HepG2 (cell line): ENCODE measurements around the gene SLC16A5. TPM values are rescaled to one million over a fixed set of nuclear protein-coding genes. Genes with fewer than 3 reads are reported as not detected.

Source experiments
- CEBPG ChIP-seq: IDR thresholded peaks from 2 replicates; pipeline ENCODE4 v1.6.1; 2016
- FLYWCH1 ChIP-seq: sonication (generic); formaldehyde crosslinking; IDR thresholded peaks from 2 replicates; pipeline ENCODE4 v1.8.1; 2023; ENCODE audit warnings: mild to moderate bottlenecking, missing genetic modification reagents
- MED1 ChIP-seq: sonication (generic); formaldehyde crosslinking; IDR thresholded peaks from 2 replicates; pipeline ENCODE4 v1.4.0; 2020; ENCODE audit warnings: missing genetic modification reagents
- MTA1 ChIP-seq: sonication (generic); formaldehyde crosslinking; IDR thresholded peaks from 2 replicates; pipeline ENCODE4 v1.4.0; 2020; ENCODE audit warnings: missing genetic modification reagents, mild to moderate bottlenecking, borderline replicate concordance
- PHF21A ChIP-seq: sonication (generic); formaldehyde crosslinking; IDR thresholded peaks from 2 replicates; pipeline ENCODE4 v1.5.0; 2020; ENCODE audit warnings: mild to moderate bottlenecking, missing genetic modification reagents
- SKI ChIP-seq: fragments of 450-650 bp; IDR thresholded peaks from one replicate; pipeline ENCODE4 v1.6.1; 2018; ENCODE audit warnings: mild to moderate bottlenecking; ENCODE audit not compliant: partially characterized antibody
- SOX5 ChIP-seq: IDR thresholded peaks from 2 replicates; pipeline ENCODE4 v1.6.1; 2016; ENCODE audit warnings: borderline replicate concordance
- STAG1 ChIP-seq: sonication (generic); formaldehyde crosslinking; IDR thresholded peaks from 2 replicates; pipeline ENCODE4 v1.4.0; 2020; ENCODE audit warnings: missing genetic modification reagents
- ZNF468 ChIP-seq: sonication (generic); formaldehyde crosslinking; IDR thresholded peaks from 2 replicates; pipeline ENCODE4 v1.8.0; 2022; ENCODE audit warnings: mild to moderate bottlenecking, moderate library complexity, missing genetic modification reagents
- ZNF562 ChIP-seq: sonication (generic); formaldehyde crosslinking; IDR thresholded peaks from 2 replicates; pipeline ENCODE4 v1.8.0; 2022; ENCODE audit warnings: missing genetic modification reagents, borderline replicate concordance
- ZNF703 ChIP-seq: sonication (generic); formaldehyde crosslinking; IDR thresholded peaks from 2 replicates; pipeline ENCODE4 v1.5.1; 2020; ENCODE audit warnings: missing genetic modification reagents, mild to moderate bottlenecking, moderate library complexity, borderline replicate concordance
- ZNF749 ChIP-seq: sonication (generic); formaldehyde crosslinking; IDR thresholded peaks from 2 replicates; pipeline ENCODE4 v1.8.0; 2022; ENCODE audit warnings: mild to moderate bottlenecking, missing genetic modification reagents, moderate library complexity, borderline replicate concordance
- polyA plus RNA-seq, 8 experiments: library from polyadenylated mRNA; depleted of rRNA in 3 of 8; stranded (reverse) in 7 of 8; unstranded in 1 of 8; fragments of >200 nt; fragmentation: Illumina TruSeq in 4 of 8; extraction: Trizol in 4 of 8; gene quantifications; 2 replicates each; pipeline versions ENCODE4 v1.2.1 to v1.2.3, GENCODE V29; 2011 to 2016; ENCODE audit warnings: low read depth in 4 of 8, missing spikeins in 1 of 8, mixed read lengths in 1 of 8; ENCODE audit not compliant: insufficient read depth in 1 of 8
- total RNA-seq, 5 experiments: library from RNA; depleted of rRNA; stranded (reverse); fragments of >200 nt; fragmentation: Illumina TruSeq; extraction: Trizol; gene quantifications; 2 replicates each; pipeline ENCODE4 v1.2.3, GENCODE V29; 2016; ENCODE audit warnings: low read depth in 1 of 5
- TF ChIP-seq, protein P1 (sequence below): sonication (generic); formaldehyde crosslinking; IDR thresholded peaks from 2 replicates; pipeline ENCODE4 v1.4.0; 2020; ENCODE audit warnings: missing genetic modification reagents, borderline replicate concordance
- TF ChIP-seq, protein P2 (sequence below): sonication (generic); formaldehyde crosslinking; IDR thresholded peaks from 2 replicates; pipeline ENCODE4 v1.5.0; 2020; ENCODE audit warnings: missing genetic modification reagents, mild to moderate bottlenecking, borderline replicate concordance
- TF ChIP-seq, protein P3 (sequence below): sonication (generic); formaldehyde crosslinking; IDR thresholded peaks from 2 replicates; pipeline ENCODE4 v1.5.1; 2020; ENCODE audit warnings: mild to moderate bottlenecking, missing genetic modification reagents, borderline replicate concordance
- TF ChIP-seq, protein P4 (sequence below): sonication (generic); formaldehyde crosslinking; IDR thresholded peaks from 2 replicates; pipeline ENCODE4 v1.4.0; 2020; ENCODE audit warnings: missing genetic modification reagents
- TF ChIP-seq, protein P5 (sequence below): IDR thresholded peaks from 2 replicates; pipeline ENCODE4 v1.6.1; 2018; ENCODE audit warnings: missing genetic modification reagents, mild to moderate bottlenecking, missing compliant biosample characterization

Gene SLC16A5
- total and polyA plus RNA-seq, 2 of the 13 experiments (the other 11 are each of a cell fraction or from before 2014, with no cell fraction given), result 0.69 to 5.6 TPM

DNA sequence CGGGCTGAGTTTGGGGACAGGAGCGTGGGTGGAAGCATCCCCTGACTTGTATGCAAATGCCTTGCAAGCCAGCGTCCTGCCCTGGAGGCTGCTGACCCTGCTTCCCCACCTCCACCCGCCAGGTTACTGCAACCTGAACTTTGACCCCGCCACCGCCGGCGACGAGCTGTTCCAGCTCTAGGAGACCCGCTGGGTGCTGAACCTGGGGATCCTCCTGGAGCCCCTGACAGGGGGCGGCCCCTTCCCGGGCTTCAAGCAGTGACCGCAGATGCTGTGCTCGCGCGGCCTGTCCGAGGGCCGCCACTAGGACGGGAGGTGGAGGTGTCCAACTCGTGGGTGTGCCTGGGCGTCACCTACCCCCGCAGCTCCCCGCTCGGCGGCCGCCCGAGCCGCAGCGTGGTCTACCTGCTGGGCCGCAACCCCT is 10.7 kb upstream of the SLC16A5 start (continued):
- TF ChIP-seq, protein P1, sequence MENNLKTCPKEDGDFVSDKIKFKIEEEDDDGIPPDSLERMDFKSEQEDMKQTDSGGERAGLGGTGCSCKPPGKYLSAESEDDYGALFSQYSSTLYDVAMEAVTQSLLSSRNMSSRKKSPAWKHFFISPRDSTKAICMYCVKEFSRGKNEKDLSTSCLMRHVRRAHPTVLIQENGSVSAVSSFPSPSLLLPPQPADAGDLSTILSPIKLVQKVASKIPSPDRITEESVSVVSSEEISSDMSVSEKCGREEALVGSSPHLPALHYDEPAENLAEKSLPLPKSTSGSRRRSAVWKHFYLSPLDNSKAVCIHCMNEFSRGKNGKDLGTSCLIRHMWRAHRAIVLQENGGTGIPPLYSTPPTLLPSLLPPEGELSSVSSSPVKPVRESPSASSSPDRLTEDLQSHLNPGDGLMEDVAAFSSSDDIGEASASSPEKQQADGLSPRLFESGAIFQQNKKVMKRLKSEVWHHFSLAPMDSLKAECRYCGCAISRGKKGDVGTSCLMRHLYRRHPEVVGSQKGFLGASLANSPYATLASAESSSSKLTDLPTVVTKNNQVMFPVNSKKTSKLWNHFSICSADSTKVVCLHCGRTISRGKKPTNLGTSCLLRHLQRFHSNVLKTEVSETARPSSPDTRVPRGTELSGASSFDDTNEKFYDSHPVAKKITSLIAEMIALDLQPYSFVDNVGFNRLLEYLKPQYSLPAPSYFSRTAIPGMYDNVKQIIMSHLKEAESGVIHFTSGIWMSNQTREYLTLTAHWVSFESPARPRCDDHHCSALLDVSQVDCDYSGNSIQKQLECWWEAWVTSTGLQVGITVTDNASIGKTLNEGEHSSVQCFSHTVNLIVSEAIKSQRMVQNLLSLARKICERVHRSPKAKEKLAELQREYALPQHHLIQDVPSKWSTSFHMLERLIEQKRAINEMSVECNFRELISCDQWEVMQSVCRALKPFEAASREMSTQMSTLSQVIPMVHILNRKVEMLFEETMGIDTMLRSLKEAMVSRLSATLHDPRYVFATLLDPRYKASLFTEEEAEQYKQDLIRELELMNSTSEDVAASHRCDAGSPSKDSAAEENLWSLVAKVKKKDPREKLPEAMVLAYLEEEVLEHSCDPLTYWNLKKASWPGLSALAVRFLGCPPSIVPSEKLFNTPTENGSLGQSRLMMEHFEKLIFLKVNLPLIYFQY (CRISPR knock-in tag), result no peak
- TF ChIP-seq, protein P2, sequence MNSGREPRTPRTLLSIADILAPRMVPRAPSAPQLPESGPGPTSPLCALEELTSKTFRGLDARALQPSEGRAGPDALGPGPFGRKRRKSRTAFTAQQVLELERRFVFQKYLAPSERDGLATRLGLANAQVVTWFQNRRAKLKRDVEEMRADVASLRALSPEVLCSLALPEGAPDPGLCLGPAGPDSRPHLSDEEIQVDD (CRISPR knock-in tag), result no peak
- TF ChIP-seq STAG1 (CRISPR knock-in tag), result no peak
- TF ChIP-seq ZNF749 (CRISPR knock-in tag), result no peak
- no peak for TF ChIP-seq ZNF468 (CRISPR knock-in tag)
- TF ChIP-seq, protein P3, sequence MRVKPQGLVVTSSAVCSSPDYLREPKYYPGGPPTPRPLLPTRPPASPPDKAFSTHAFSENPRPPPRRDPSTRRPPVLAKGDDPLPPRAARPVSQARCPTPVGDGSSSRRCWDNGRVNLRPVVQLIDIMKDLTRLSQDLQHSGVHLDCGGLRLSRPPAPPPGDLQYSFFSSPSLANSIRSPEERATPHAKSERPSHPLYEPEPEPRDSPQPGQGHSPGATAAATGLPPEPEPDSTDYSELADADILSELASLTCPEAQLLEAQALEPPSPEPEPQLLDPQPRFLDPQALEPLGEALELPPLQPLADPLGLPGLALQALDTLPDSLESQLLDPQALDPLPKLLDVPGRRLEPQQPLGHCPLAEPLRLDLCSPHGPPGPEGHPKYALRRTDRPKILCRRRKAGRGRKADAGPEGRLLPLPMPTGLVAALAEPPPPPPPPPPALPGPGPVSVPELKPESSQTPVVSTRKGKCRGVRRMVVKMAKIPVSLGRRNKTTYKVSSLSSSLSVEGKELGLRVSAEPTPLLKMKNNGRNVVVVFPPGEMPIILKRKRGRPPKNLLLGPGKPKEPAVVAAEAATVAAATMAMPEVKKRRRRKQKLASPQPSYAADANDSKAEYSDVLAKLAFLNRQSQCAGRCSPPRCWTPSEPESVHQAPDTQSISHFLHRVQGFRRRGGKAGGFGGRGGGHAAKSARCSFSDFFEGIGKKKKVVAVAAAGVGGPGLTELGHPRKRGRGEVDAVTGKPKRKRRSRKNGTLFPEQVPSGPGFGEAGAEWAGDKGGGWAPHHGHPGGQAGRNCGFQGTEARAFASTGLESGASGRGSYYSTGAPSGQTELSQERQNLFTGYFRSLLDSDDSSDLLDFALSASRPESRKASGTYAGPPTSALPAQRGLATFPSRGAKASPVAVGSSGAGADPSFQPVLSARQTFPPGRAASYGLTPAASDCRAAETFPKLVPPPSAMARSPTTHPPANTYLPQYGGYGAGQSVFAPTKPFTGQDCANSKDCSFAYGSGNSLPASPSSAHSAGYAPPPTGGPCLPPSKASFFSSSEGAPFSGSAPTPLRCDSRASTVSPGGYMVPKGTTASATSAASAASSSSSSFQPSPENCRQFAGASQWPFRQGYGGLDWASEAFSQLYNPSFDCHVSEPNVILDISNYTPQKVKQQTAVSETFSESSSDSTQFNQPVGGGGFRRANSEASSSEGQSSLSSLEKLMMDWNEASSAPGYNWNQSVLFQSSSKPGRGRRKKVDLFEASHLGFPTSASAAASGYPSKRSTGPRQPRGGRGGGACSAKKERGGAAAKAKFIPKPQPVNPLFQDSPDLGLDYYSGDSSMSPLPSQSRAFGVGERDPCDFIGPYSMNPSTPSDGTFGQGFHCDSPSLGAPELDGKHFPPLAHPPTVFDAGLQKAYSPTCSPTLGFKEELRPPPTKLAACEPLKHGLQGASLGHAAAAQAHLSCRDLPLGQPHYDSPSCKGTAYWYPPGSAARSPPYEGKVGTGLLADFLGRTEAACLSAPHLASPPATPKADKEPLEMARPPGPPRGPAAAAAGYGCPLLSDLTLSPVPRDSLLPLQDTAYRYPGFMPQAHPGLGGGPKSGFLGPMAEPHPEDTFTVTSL (CRISPR knock-in tag), result peak; percentile 71; the same call in 1 of the 2 replicates
- TF ChIP-seq MTA1 (CRISPR knock-in tag), result peak; percentile 58; the same call in 1 of the 2 replicates
- peak; percentile 69; the same call in 1 of the 2 replicates for TF ChIP-seq MED1
- no peak for TF ChIP-seq FLYWCH1 (CRISPR knock-in tag)
- peak; percentile 81 for TF ChIP-seq SKI
- TF ChIP-seq SOX5 (CRISPR knock-in tag), result peak; percentile 42; the same call in 1 of the 2 replicates
- TF ChIP-seq PHF21A (CRISPR knock-in tag), result 0 out of 2 replicates have a peak, but pooled peaks have one; percentile 64
- peak; percentile 84 for TF ChIP-seq CEBPG (CRISPR knock-in tag)
- TF ChIP-seq, protein P4, sequence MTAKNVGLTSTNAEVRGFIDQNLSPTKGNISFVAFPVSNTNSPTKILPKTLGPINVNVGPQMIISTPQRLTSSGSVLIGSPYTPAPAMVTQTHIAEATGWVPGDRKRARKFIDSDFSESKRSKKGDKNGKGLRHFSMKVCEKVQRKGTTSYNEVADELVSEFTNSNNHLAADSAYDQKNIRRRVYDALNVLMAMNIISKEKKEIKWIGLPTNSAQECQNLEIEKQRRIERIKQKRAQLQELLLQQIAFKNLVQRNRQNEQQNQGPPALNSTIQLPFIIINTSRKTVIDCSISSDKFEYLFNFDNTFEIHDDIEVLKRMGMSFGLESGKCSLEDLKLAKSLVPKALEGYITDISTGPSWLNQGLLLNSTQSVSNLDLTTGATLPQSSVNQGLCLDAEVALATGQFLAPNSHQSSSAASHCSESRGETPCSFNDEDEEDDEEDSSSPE (CRISPR knock-in tag), result peak; percentile 55; the same call in 1 of the 2 replicates
- TF ChIP-seq ZNF703 (CRISPR knock-in tag), result no peak
- no peak for TF ChIP-seq ZNF562 (CRISPR knock-in tag)
- TF ChIP-seq, protein P5, sequence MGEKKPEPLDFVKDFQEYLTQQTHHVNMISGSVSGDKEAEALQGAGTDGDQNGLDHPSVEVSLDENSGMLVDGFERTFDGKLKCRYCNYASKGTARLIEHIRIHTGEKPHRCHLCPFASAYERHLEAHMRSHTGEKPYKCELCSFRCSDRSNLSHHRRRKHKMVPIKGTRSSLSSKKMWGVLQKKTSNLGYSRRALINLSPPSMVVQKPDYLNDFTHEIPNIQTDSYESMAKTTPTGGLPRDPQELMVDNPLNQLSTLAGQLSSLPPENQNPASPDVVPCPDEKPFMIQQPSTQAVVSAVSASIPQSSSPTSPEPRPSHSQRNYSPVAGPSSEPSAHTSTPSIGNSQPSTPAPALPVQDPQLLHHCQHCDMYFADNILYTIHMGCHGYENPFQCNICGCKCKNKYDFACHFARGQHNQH, result peak; percentile 73
